Measurements from ENCODE around the gene HEPHL1.

HEPHL1 gene

GRCh38 chr11:94129512-94130297 lies 108.6 kb downstream of the HEPHL1 start:
- DNase-seq (ENCODE audit: low read depth in 2 of 2) = no peak

DNA sequence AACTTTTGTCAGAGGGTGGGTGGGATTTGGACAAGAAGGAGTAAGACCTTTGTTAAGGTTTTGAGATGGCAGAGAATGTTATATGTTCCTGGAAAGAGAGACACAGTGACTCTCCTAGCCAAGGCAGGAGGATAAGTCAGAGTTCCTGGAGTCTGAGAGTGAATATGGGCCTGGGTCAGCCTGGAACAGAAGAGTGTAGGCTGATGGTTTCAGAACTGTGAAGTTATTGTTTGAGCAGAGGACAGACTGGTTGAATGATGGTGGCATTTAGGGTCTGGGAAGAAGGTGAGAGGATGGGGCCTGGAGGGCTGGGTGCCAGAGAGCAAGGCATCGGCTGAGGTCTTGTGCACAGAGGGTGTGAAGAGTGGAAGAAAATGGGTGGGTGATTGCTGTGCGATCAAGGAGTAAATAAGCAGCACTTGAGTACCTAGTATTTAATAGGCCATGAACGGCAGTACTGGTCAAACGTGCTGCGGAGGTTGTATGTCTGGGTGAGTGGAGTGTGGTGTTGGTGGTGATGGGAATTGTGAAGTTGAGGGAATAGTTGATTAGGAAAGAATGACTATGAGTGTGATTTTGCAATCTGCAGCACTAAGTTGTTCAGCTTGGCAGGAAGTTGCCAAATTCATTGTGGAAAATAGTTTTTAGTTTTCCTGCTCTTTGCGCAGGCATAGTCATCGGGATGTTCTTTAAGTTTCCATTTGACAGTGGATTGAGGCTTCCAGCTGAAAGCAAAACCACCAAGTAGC lies 109.3 kb downstream of the HEPHL1 start:
- DNase-seq (ENCODE audit: low read depth in 2 of 2) = no peak

- DNase-seq (ENCODE audit: low read depth in 2 of 2) = no peak
These were observed 110.0 kb downstream of the HEPHL1 start for GRCh38 chr11:94131047-94131717.

GRCh38 chr11:94131718-94132115 lies 110.6 kb downstream of the HEPHL1 start:
- DNase-seq (ENCODE audit: low read depth in 2 of 2) = no peak

DNA sequence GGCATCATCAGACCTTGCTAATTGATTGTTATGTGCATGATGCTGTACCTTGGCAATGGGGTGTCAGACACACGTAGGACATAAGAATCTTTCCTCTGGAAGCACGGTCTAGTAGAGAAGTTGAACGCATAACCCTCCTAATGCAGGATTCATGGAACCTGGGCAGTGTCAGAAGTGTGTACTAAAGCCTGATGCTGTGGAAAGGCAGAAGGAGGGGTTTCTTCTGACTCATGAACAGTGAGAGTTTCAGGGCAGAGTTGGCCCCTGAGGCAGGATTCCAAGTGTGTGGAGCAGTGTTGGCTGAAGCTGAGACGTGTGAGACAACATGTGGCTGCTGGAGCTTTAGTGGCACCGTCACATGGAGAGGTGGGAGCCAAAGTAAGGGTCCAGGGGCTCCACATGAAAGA lies 111.0 kb downstream of the HEPHL1 start:
- no peak for DNase-seq (ENCODE audit: low read depth in 2 of 2)

DNA sequence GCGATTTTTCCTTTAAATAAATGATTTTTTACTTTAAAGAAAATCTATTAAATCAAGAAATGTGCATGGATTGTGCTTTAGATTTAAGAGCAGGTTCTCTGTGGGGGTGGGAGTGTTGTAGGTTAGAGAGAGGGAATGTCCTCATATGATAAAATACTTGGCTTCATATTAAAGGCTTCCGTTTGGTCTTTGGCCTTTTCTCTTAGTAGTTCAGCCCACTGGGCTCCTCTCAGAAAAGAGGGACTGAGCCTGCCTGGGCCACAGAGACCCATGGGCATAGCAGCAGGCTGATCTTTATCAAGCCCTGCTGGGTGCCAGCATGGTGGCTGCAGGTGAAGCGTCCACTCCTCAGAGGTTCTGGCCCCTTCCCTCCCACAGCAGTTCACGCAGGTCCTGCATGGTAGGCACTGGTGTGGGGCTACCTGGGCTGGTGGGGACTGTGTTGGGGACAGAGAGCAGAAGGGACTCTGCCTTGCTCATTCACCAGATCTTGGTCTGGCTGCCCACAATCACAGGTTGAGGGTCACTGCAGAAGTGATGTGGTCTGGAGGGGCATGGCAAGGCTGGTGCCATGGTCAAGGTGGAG lies 111.8 kb downstream of the HEPHL1 start:
- DNase-seq (ENCODE audit: low read depth in 2 of 2) = no peak

DNA sequence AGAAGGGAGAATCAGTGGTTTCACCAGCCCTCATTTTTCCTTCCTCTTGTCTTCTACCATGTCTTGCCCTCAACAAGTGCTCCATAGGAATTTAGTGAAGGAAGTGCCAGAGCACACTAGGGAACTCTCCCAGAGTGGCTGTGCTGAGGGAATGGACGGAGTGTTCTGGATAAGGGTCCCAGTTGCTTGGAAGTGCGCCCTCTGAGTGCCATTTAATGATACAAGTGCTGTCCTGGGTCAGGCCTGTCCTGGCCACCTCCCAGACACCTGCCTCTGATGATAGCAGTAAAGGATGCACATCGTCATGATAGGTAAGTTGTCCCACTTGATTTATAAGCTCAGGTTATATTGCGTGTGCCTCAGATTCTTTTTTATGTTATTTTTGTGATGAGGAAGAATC lies 112.6 kb downstream of the HEPHL1 start:
- DNase-seq (ENCODE audit: low read depth in 2 of 2) = no peak

DNA sequence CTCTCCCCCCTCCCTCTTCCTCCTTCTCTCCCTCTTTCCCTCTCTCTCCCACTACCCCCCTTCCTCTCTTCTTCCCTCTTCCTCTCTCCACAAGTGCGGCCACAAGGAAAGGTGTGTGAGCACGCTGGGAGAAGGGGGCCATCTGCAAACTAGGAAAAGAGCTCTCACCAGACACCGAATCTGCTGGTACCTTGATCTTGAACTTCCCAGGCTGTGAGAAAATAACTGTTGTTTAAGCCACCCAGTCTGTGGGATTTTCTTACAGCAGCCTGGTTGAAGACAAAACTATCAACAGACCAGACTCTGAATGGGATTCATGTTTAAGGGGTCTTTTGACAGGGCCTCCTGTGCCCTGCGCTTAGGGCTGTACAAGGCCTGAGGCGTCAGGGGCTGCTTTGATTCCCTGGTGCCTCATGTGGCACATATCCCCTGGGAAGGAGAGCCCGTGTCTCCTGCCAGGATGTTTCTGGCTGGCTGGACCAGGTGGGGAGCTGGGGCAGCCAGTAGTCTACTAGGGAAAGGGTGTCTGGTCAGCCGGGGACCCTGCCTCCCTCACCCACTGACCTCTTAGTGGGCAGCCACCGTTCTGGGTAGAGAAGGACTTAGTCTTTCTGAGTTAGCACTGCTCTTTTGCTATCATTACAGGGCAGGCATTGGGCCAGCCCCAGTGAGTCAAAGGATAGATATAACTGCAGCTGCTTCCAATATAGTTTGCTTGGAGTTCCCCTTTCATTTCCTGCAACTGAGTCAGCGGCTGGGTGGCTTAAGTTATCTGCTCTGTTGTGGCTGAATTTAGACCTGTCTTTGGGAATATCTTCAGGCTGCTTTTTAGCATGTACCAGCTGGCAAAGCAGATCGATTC lies 113.7 kb downstream of the HEPHL1 start:
- DNase-seq (ENCODE audit: low read depth in 2 of 2) = peak in 1 of 2 donors; percentile 16

GRCh38 chr11:94139416-94139815 lies 118.3 kb downstream of the HEPHL1 start:
- no peak for DNase-seq (ENCODE audit: low read depth in 2 of 2)

DNA sequence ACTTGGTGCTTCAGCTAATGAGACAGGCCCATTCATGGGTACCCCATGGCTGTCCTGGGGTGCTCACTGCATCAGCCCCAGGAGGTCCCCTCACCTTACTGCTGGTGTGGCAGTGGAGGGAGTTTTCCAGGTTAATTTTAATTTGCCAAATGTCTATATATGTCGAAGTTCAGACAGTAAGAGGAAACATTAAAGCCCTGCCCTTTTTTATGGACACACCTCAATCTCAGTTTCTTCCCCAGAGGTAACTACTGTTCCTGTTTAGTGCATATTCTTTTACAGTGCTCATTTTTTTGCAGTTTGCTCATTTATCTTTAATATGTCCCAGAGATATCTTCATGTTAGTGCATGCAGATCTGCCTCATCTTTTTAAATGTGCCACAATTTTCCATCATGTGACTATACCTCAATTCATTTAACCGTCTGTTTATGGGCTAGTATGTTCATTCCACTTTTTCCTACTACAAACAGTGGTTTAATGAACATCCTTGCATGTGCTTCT lies 119.1 kb downstream of the HEPHL1 start:
- DNase-seq (ENCODE audit: low read depth in 2 of 2) = no peak

GRCh38 chr11:94141511-94142307 lies 120.6 kb downstream of the HEPHL1 start:
- DNase-seq (ENCODE audit: low read depth in 2 of 2) = no peak

- no peak for DNase-seq (ENCODE audit: low read depth in 2 of 2)
These were observed 121.4 kb downstream of the HEPHL1 start for GRCh38 chr11:94142308-94143281.

DNA sequence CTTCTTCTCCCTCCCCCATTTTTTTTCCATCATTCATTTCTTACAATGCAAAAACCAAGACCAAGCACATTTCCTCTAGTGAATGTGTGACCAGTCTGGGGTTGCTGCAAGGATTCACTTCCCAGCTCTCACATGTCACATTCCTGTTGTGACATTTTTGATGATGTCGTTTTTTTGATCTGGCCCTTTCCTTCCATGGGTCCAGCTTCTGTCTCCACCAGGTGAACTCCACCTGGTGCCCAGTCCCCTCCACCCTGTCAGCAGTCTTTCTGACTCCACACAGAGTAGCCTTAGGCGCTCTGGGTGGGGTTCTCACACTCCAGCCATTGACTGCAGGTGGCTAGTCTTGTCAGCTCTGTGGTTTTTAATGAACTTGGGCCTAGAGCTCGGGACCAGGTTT lies 123.1 kb downstream of the HEPHL1 start:
- no peak for DNase-seq (ENCODE audit: low read depth in 2 of 2)

GRCh38 chr11:94144664-94145063 lies 123.5 kb downstream of the HEPHL1 start:
- no peak for DNase-seq (ENCODE audit: low read depth in 2 of 2)

- DNase-seq (ENCODE audit: low read depth in 2 of 2) = no peak
These were observed 124.3 kb downstream of the HEPHL1 start for GRCh38 chr11:94145431-94145830.

DNA sequence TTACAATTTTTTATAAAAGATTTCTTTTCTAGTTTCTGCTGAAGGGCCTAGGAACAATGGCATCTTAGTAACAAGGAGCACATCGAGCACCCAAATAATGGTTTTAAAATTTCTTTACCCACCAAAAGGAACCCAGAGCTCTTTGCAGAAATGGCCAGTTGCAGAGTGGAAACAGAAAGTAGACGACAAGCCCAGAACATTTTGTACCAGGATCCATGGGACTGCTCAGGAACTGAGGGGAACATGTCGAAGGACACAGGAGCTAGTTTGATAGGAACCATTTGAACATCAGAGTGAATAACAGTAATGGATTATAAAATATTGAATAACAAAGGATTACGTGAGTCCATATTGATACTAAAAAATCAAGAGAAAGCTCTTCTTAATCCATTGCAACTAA lies 124.8 kb downstream of the HEPHL1 start:
- no peak for DNase-seq (ENCODE audit: low read depth in 2 of 2)

GRCh38 chr11:94147433-94147845 lies 126.3 kb downstream of the HEPHL1 start:
- peak in 1 of 2 donors; percentile 20 for DNase-seq (ENCODE audit: low read depth in 2 of 2)

- DNase-seq (ENCODE audit: low read depth in 2 of 2) = no peak
These were observed 127.0 kb downstream of the HEPHL1 start for GRCh38 chr11:94148189-94148588.

GRCh38 chr11:94149431-94150017 lies 128.4 kb downstream of the HEPHL1 start:
- DNase-seq (ENCODE audit: low read depth in 2 of 2) = no peak
